IMR-90 (cell line): ENCODE results near the gene SHOX. TPM values are rescaled to one million over a fixed set of nuclear protein-coding genes. Genes with fewer than 3 reads are reported as not detected.

Experiments used
- ATAC-seq: fragments of 200-7000 bp; cut with Tn5 transposase; 2 replicates; pipeline ENCODE4 v1.9.1; 2020; ENCODE audit warnings: low read depth, mild to moderate bottlenecking, moderate library complexity
- BruUV-seq: library from RNA; stranded (reverse); fragments of 400-500 nt; replicated peaks from 2 replicates; lab custom pipeline; 2021; lab: Mats Ljungman, UMichigan
- CTCF ChIA-PET: fragments of 300-600 bp; formaldehyde crosslinking; extraction: SDS; loops from one replicate; lab custom pipeline; 2021; ENCODE audit warnings: antibody characterized with exemption; lab: Yijun Ruan, JAX
- POLR2A ChIA-PET: fragments of 300-600 bp; sonication (Branson Sonifier 250); formaldehyde crosslinking; loops from one replicate; lab custom pipeline; 2022; ENCODE audit warnings: antibody characterized with exemption; ENCODE audit not compliant: unreplicated experiment; lab: Charles Lee
- DNase-seq: peaks from one replicate; pipeline ENCODE4 v3.0.0; 2013
- H2AFZ ChIP-seq: replicated peaks from 2 replicates; pipeline ENCODE3; 2013; ENCODE audit warnings: low read length, mild to moderate bottlenecking; ENCODE audit not compliant: poor library complexity
- H2AK5ac ChIP-seq: 2 replicates; pipeline ENCODE4 v1.6.1; 2013; ENCODE audit warnings: low read depth, low read length, inconsistent platforms
- H2AK9ac ChIP-seq: replicated peaks from 2 replicates; pipeline ENCODE3; 2013; ENCODE audit warnings: mild to moderate bottlenecking, low read depth, low read length, moderate library complexity; ENCODE audit not compliant: poor library complexity
- H2BK120ac ChIP-seq: 2 replicates; pipeline ENCODE4 v1.6.1; 2013; ENCODE audit warnings: low read depth, low read length, inconsistent platforms
- H2BK15ac ChIP-seq: 3 replicates; pipeline ENCODE4 v1.6.1; 2013; ENCODE audit warnings: low read depth, low read length, inconsistent platforms
- H2BK20ac ChIP-seq: 2 replicates; pipeline ENCODE4 v1.6.1; 2013; ENCODE audit warnings: low read depth, mild to moderate bottlenecking, inconsistent platforms, low read length, moderate library complexity
- H2BK5ac ChIP-seq: 2 replicates; pipeline ENCODE4 v1.6.1; 2013; ENCODE audit warnings: mild to moderate bottlenecking, low read depth, low read length, inconsistent platforms; ENCODE audit not compliant: poor library complexity, severe bottlenecking
- H3K14ac ChIP-seq: replicated peaks from 2 replicates; pipeline ENCODE4 v1.6.1; 2013; ENCODE audit warnings: low read depth, low read length, inconsistent platforms
- H3K18ac ChIP-seq: 2 replicates; pipeline ENCODE4 v1.6.1; 2013; ENCODE audit warnings: low read depth, low read length, control low read depth
- H3K23ac ChIP-seq: 2 replicates; pipeline ENCODE4 v1.6.1; 2013; ENCODE audit warnings: low read depth, low read length, inconsistent platforms
- H3K27ac ChIP-seq: 2 replicates; pipeline ENCODE4 v1.5.1; 2013; ENCODE audit warnings: mild to moderate bottlenecking, control low read depth, low read length; ENCODE audit not compliant: insufficient read depth
- H3K27me3 ChIP-seq: 2 replicates; pipeline ENCODE4 v1.6.1; 2013; ENCODE audit warnings: low read length; ENCODE audit not compliant: control insufficient read depth, insufficient read depth
- H3K36me3 ChIP-seq: 2 replicates; pipeline ENCODE4 v1.6.1; 2013; ENCODE audit warnings: low read length, mixed read lengths; ENCODE audit not compliant: control insufficient read depth, insufficient read depth
- H3K4ac ChIP-seq: 2 replicates; pipeline ENCODE4 v1.6.1; 2013; ENCODE audit warnings: low read depth, low read length, inconsistent platforms
- H3K4me1 ChIP-seq: 2 replicates; pipeline ENCODE4 v1.6.1; 2013; ENCODE audit warnings: low read length, mixed read lengths; ENCODE audit not compliant: control insufficient read depth, insufficient read depth
- H3K4me2 ChIP-seq: 2 replicates; pipeline ENCODE4 v1.6.1; 2013; ENCODE audit warnings: low read depth, mild to moderate bottlenecking, control low read depth, low read length, moderate library complexity
- H3K4me3 ChIP-seq: 2 replicates; pipeline ENCODE4 v1.5.1; 2013; ENCODE audit warnings: low read depth, mild to moderate bottlenecking, control low read depth, low read length, moderate library complexity; ENCODE audit not compliant: insufficient read depth
- H3K56ac ChIP-seq: 2 replicates; pipeline ENCODE4 v1.6.1; 2013; ENCODE audit warnings: low read length, inconsistent platforms; ENCODE audit not compliant: insufficient read depth; ENCODE audit errors: extremely low read depth
- H3K79me1 ChIP-seq, 2 experiments: 2 replicates each; pipeline ENCODE4 v1.6.1; 2013; ENCODE audit warnings: low read length in 2 of 2, inconsistent platforms in 1 of 2, low read depth in 1 of 2
- H3K9ac ChIP-seq: 2 replicates; pipeline ENCODE4 v1.6.1; 2013; ENCODE audit warnings: low read depth, low read length, control low read depth
- H3K9me1 ChIP-seq: 2 replicates; pipeline ENCODE4 v1.6.1; 2013; ENCODE audit warnings: low read length, inconsistent platforms; ENCODE audit not compliant: insufficient read depth
- H3K9me3 ChIP-seq: 2 replicates; pipeline ENCODE4 v1.6.1; 2013; ENCODE audit warnings: low read length; ENCODE audit not compliant: control insufficient read depth, insufficient read depth
- H4K20me1 ChIP-seq: 2 replicates; pipeline ENCODE4 v1.6.1; 2013; ENCODE audit warnings: low read length, inconsistent platforms; ENCODE audit not compliant: insufficient read depth
- H4K5ac ChIP-seq: 2 replicates; pipeline ENCODE4 v1.6.1; 2013; ENCODE audit warnings: mild to moderate bottlenecking, low read depth, low read length, control low read depth
- H4K8ac ChIP-seq, 2 experiments: 2 replicates each; pipeline ENCODE4 v1.6.1; 2013; ENCODE audit warnings: low read depth in 2 of 2, low read length in 2 of 2, control low read depth in 1 of 2, inconsistent platforms in 1 of 2
- H4K91ac ChIP-seq: 2 replicates; pipeline ENCODE4 v1.6.1; 2013; ENCODE audit warnings: low read depth, low read length, inconsistent platforms; ENCODE audit not compliant: insufficient read depth
- MAZ ChIP-seq: IDR thresholded peaks from 2 replicates; pipeline ENCODE4 v1.6.1; 2012; ENCODE audit warnings: low read depth, mild to moderate bottlenecking, low read length, improper control_type of control experiment, moderate library complexity, borderline replicate concordance
- WGBS, 2 experiments: methylation state at CpG; one replicate each; pipeline versions ENCODE4 v1.1.5 to v1.1.7; 2013; ENCODE audit warnings: missing lambda C conversion rate in 2 of 2; ENCODE audit not compliant: insufficient read length in 1 of 2; ENCODE audit errors: extremely low coverage in 2 of 2; 5-methylcytosine and 5-hydroxymethylcytosine counted together
- dilution Hi-C: fragments of 300-500 bp; cut with HindIII; formaldehyde crosslinking; loops from one replicate; pipeline ENCODE4 v1.14.3; 2018; ENCODE audit warnings: low sequenced_read_pairs; ENCODE audit not compliant: unreplicated experiment
- in situ Hi-C: fragments of 300-500 bp; cut with MboI; formaldehyde crosslinking; loops from 3 replicates; pipeline ENCODE4 v1.14.3; 2019; ENCODE audit warnings: low sequenced_read_pairs, inconsistent platforms, mixed read lengths
- intact Hi-C: fragments of 100-400 bp; cut with micrococcal nuclease; formaldehyde crosslinking; loops from 2 replicates; pipeline ENCODE4 v1.10.0; 2022
- polyA plus RNA-seq, 3 experiments: library from polyadenylated mRNA; depleted of rRNA; stranded (reverse); fragments of >200 nt; gene quantifications; 2 replicates each; pipeline ENCODE4 v1.2.3, GENCODE V29; 2012; ENCODE audit warnings: low replicate concordance in 1 of 3
- total RNA-seq: library from RNA; depleted of rRNA; stranded (reverse); fragments of >200 nt; gene quantifications from 2 replicates; pipeline ENCODE4 v1.2.3, GENCODE V29; 2012
- TF ChIP-seq, protein P1 (sequence below): fragments of 150-350 bp; IDR thresholded peaks from 2 replicates; pipeline ENCODE4 v1.6.1; 2016; ENCODE audit warnings: low read depth, mild to moderate bottlenecking, low read length, moderate library complexity, borderline replicate concordance

Gene SHOX
- total and polyA plus RNA-seq, 2 of the 4 experiments (the other 2 are of a cell fraction), result not detected

- Histone ChIP-seq H3K23ac (no peak overlapping the region), H3K14ac (no peak overlapping the region), H3K4ac (no peak overlapping the region), H4K5ac (no peak overlapping the region), H4K8ac (no peak overlapping the region), H2AFZ (no peak overlapping the region), H4K20me1 (no peaks in the 10 kb centered on the region), H3K9ac (no peak overlapping the region), H3K4me2 (no peak overlapping the region), H4K91ac (no peak overlapping the region), H2BK120ac (no peak overlapping the region), H3K9me3 (peaks cover 22% of the 10 kb centered on the region), H3K36me3 (no peaks in the 10 kb centered on the region), H2BK20ac (no peak overlapping the region), H2BK5ac (no peak overlapping the region), H3K56ac (no peak overlapping the region), H3K4me3 (no peak overlapping the region), H3K79me1 (no peaks in the 10 kb centered on the region), H3K9me1 (no peaks in the 10 kb centered on the region), H2BK15ac (no peak overlapping the region), H3K27me3 (no peaks in the 10 kb centered on the region), H2AK9ac (no peak overlapping the region), H3K4me1 (no peaks in the 10 kb centered on the region), H2AK5ac (no peak overlapping the region), H3K18ac (no peak overlapping the region), H3K27ac (no peak overlapping the region)
- TF ChIP-seq, protein P1, sequence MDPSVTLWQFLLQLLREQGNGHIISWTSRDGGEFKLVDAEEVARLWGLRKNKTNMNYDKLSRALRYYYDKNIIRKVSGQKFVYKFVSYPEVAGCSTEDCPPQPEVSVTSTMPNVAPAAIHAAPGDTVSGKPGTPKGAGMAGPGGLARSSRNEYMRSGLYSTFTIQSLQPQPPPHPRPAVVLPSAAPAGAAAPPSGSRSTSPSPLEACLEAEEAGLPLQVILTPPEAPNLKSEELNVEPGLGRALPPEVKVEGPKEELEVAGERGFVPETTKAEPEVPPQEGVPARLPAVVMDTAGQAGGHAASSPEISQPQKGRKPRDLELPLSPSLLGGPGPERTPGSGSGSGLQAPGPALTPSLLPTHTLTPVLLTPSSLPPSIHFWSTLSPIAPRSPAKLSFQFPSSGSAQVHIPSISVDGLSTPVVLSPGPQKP, result no peak
- TF ChIP-seq MAZ, result no peak
- intact Hi-C loops, result no loop called here
- no peak for DNase-seq
- BruUV-seq, result no TSS peak
- 73% methylated on average over 2 of the region's 24 CpGs; no CpG with 5 or more reads in 1 of the 2 experiments for WGBS, 2 experiments
- CTCF ChIA-PET, result no interaction called here
- dilution Hi-C loops, result no loop called here
- POLR2A ChIA-PET, result no interaction called here
- in situ Hi-C loops, result no loop called here
- no peak for ATAC-seq
These were observed 39.7 kb upstream of the SHOX start for GRCh38 chrX:590693-591404.
